ENCODE data around the gene SYNPO.

Gene SYNPO

GRCh38 chr5:150601491-150602345 is 38.7 kb upstream of the SYNPO start:
- Mint-ChIP-seq H3K36me3 (no peaks in the 10 kb centered on the region), H3K4me1 (peaks cover 5 to 11% of the 10 kb centered on the region in 2 donors), H3K27ac (peak overlapping the region; percentile 66), H3K27me3 (no peaks in the 10 kb centered on the region), H3K9me3 (no peaks in the 10 kb centered on the region), H3K4me3 (no peak overlapping the region)
- DNase-seq (no peak), ATAC-seq (replicated peaks) (no peak)

GRCh38 chr5:150603052-150603451 is 37.4 kb upstream of the SYNPO start:
- H3K27ac Mint-ChIP-seq, result no peak overlapping the region
- ATAC-seq (replicated peaks) (no peak), DNase-seq (no peak)
- no peak overlapping the region for H3K4me3 Mint-ChIP-seq
- H3K9me3 Mint-ChIP-seq, result no peaks in the 10 kb centered on the region
- peaks cover under 1 to 2% of the 10 kb centered on the region in 2 donors for H3K4me1 Mint-ChIP-seq
- H3K27me3 Mint-ChIP-seq, result no peaks in the 10 kb centered on the region
- H3K36me3 Mint-ChIP-seq, result no peaks in the 10 kb centered on the region

GRCh38 chr5:150603491-150603890 is 37.0 kb upstream of the SYNPO start:
- no peak overlapping the region for H3K4me3 Mint-ChIP-seq
- H3K27ac Mint-ChIP-seq, result no peak overlapping the region
- H3K36me3 Mint-ChIP-seq, result no peaks in the 10 kb centered on the region
- DNase-seq (no peak), ATAC-seq (replicated peaks) (no peak)
- no peaks in the 10 kb centered on the region for H3K9me3 Mint-ChIP-seq
- no peaks in the 10 kb centered on the region for H3K27me3 Mint-ChIP-seq
- peaks cover 0 to under 1% of the 10 kb centered on the region in 2 donors for H3K4me1 Mint-ChIP-seq

GRCh38 chr5:150604010-150604409 is 36.5 kb upstream of the SYNPO start:
- H3K27ac Mint-ChIP-seq, result no peak overlapping the region
- peaks cover 0 to 5% of the 10 kb centered on the region in 2 donors for H3K4me1 Mint-ChIP-seq
- H3K36me3 Mint-ChIP-seq, result no peaks in the 10 kb centered on the region
- DNase-seq (no peak), ATAC-seq (replicated peaks) (no peak)
- no peaks in the 10 kb centered on the region for H3K27me3 Mint-ChIP-seq
- H3K9me3 Mint-ChIP-seq, result no peaks in the 10 kb centered on the region
- H3K4me3 Mint-ChIP-seq, result no peak overlapping the region

GRCh38 chr5:150604894-150605440 is 35.5 kb upstream of the SYNPO start:
- H3K9me3 Mint-ChIP-seq, result no peaks in the 10 kb centered on the region
- H3K4me1 Mint-ChIP-seq, result peaks cover 0 to 5% of the 10 kb centered on the region in 2 donors
- no peak overlapping the region for H3K4me3 Mint-ChIP-seq
- no peak overlapping the region for H3K27ac Mint-ChIP-seq
- no peak for DNase-seq
- H3K36me3 Mint-ChIP-seq, result no peaks in the 10 kb centered on the region
- no peaks in the 10 kb centered on the region for H3K27me3 Mint-ChIP-seq
- ATAC-seq (replicated peaks), result no peak

GRCh38 chr5:150605546-150605945 is 34.9 kb upstream of the SYNPO start:
- no peak for ATAC-seq (replicated peaks)
- Mint-ChIP-seq H3K27ac (no peak overlapping the region), H3K36me3 (no peaks in the 10 kb centered on the region), H3K27me3 (no peaks in the 10 kb centered on the region), H3K4me3 (no peak overlapping the region), H3K4me1 (peaks cover 0 to 5% of the 10 kb centered on the region in 2 donors), H3K9me3 (no peaks in the 10 kb centered on the region)
- no peak for DNase-seq

- Mint-ChIP-seq H3K27ac (no peak overlapping the region), H3K4me3 (no peak overlapping the region), H3K36me3 (no peaks in the 10 kb centered on the region), H3K4me1 (peaks cover 0 to 5% of the 10 kb centered on the region in 2 donors), H3K27me3 (no peaks in the 10 kb centered on the region), H3K9me3 (no peaks in the 10 kb centered on the region)
- ATAC-seq (replicated peaks) (no peak), DNase-seq (no peak)
Measured at GRCh38 chr5:150606476-150606875, 34.0 kb upstream of the SYNPO start.

GRCh38 chr5:150607105-150607504 is 33.4 kb upstream of the SYNPO start:
- Mint-ChIP-seq H3K27ac (no peak overlapping the region), H3K9me3 (no peaks in the 10 kb centered on the region), H3K4me1 (peaks cover 0 to 5% of the 10 kb centered on the region in 2 donors), H3K36me3 (no peaks in the 10 kb centered on the region), H3K4me3 (no peak overlapping the region), H3K27me3 (no peaks in the 10 kb centered on the region)
- ATAC-seq (replicated peaks), result no peak
- DNase-seq, result no peak

GRCh38 chr5:150607991-150608390 is 32.5 kb upstream of the SYNPO start:
- no peak for ATAC-seq (replicated peaks)
- Mint-ChIP-seq H3K9me3 (no peaks in the 10 kb centered on the region), H3K4me3 (no peak overlapping the region), H3K36me3 (no peaks in the 10 kb centered on the region), H3K4me1 (peaks cover 0 to 5% of the 10 kb centered on the region in 2 donors), H3K27ac (no peak overlapping the region), H3K27me3 (no peaks in the 10 kb centered on the region)
- no peak for DNase-seq

GRCh38 chr5:150608991-150609390 is 31.5 kb upstream of the SYNPO start:
- no peak for ATAC-seq (replicated peaks)
- no peak overlapping the region for H3K27ac Mint-ChIP-seq
- peaks cover 0 to 5% of the 10 kb centered on the region in 2 donors for H3K4me1 Mint-ChIP-seq
- no peaks in the 10 kb centered on the region for H3K9me3 Mint-ChIP-seq
- H3K4me3 Mint-ChIP-seq, result no peak overlapping the region
- H3K27me3 Mint-ChIP-seq, result no peaks in the 10 kb centered on the region
- H3K36me3 Mint-ChIP-seq, result no peaks in the 10 kb centered on the region
- no peak for DNase-seq

- peaks cover 0 to 5% of the 10 kb centered on the region in 2 donors for H3K4me1 Mint-ChIP-seq
- no peak overlapping the region for H3K27ac Mint-ChIP-seq
- H3K27me3 Mint-ChIP-seq, result no peaks in the 10 kb centered on the region
- H3K9me3 Mint-ChIP-seq, result no peaks in the 10 kb centered on the region
- ATAC-seq (replicated peaks) (no peak), DNase-seq (no peak)
- no peak overlapping the region for H3K4me3 Mint-ChIP-seq
- H3K36me3 Mint-ChIP-seq, result no peaks in the 10 kb centered on the region
Measured at GRCh38 chr5:150609843-150610584, 30.4 kb upstream of the SYNPO start.

- Mint-ChIP-seq H3K4me1 (peaks cover under 1 to 5% of the 10 kb centered on the region in 2 donors), H3K9me3 (no peaks in the 10 kb centered on the region), H3K27ac (no peak overlapping the region), H3K27me3 (peaks cover 2 to 3% of the 10 kb centered on the region in 2 donors), H3K36me3 (no peaks in the 10 kb centered on the region), H3K4me3 (no peak overlapping the region)
- DNase-seq, result no peak
- ATAC-seq (replicated peaks), result no peak
Measured at GRCh38 chr5:150611026-150611425, 29.4 kb upstream of the SYNPO start.

GRCh38 chr5:150612405-150612804 is 28.1 kb upstream of the SYNPO start:
- ATAC-seq (replicated peaks) (no peak), DNase-seq (no peak)
- Mint-ChIP-seq H3K4me3 (no peak overlapping the region), H3K9me3 (no peaks in the 10 kb centered on the region), H3K4me1 (peaks cover 2 to 5% of the 10 kb centered on the region in 2 donors), H3K27ac (no peak overlapping the region), H3K27me3 (peaks cover 8 to 9% of the 10 kb centered on the region in 2 donors), H3K36me3 (no peaks in the 10 kb centered on the region)

GRCh38 chr5:150612905-150613670 is 27.4 kb upstream of the SYNPO start:
- peaks cover 2 to 5% of the 10 kb centered on the region in 2 donors for H3K4me1 Mint-ChIP-seq
- ATAC-seq (replicated peaks), result no peak
- no peak overlapping the region for H3K4me3 Mint-ChIP-seq
- no peaks in the 10 kb centered on the region for H3K36me3 Mint-ChIP-seq
- no peak overlapping the region for H3K27ac Mint-ChIP-seq
- peaks cover 8 to 9% of the 10 kb centered on the region in 2 donors for H3K27me3 Mint-ChIP-seq
- H3K9me3 Mint-ChIP-seq, result no peaks in the 10 kb centered on the region
- no peak for DNase-seq
